Suppressor macrophage treated with lipopolysaccharide for 4 hours (primary cell): Measurements from ENCODE around the gene CALML5.
A peak's percentile ranks its signal among the peaks of the same experiment; 100 is the strongest.

ENCODE experiments used
- DNase-seq: peaks from one replicate; pipeline ENCODE4 v3.0.0-alpha.2; 2020

Gene CALML5

GRCh38 chr10:5514226-5514850, 15.0 kb upstream of the CALML5 start:
- no peak for DNase-seq

- DNase-seq, result no peak
These were observed 13.7 kb upstream of the CALML5 start for GRCh38 chr10:5512881-5513612.

GRCh38 chr10:5512331-5512730, 13.0 kb upstream of the CALML5 start:
- no peak for DNase-seq

GRCh38 chr10:5511885-5512280, 12.5 kb upstream of the CALML5 start:
- DNase-seq, result no peak

DNA sequence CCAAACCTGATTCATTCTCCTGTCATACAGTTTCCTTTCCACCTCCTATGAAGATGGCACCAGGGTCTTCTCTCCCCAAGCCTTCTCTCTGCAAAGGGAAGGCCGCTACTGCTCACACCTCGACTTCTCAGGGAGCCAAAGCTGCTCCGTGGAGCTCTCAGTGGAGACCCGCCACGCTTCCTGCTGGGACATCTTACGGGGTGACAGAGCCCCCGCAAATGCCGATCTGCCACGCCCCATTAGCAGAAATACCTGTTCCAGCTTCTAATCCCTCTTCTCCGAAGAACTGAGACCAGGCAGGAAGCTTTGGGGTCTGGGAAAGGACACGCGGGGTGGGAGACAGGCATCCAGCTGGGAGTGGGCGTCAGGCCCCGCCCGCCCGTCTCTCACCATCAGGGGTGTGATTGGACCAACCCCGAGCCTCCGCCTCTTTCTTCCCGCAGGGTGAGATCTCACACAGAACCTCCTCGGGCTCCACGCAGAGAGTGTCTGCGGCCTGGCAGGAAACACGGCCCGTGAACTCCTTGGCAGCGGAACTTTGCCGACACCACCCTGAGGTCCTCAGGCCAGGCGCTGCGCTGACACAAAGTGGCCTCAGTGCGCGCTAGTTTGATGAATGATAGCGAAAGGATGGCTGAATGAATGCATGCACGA, 12.0 kb upstream of the CALML5 start:
- DNase-seq, result no peak

DNA sequence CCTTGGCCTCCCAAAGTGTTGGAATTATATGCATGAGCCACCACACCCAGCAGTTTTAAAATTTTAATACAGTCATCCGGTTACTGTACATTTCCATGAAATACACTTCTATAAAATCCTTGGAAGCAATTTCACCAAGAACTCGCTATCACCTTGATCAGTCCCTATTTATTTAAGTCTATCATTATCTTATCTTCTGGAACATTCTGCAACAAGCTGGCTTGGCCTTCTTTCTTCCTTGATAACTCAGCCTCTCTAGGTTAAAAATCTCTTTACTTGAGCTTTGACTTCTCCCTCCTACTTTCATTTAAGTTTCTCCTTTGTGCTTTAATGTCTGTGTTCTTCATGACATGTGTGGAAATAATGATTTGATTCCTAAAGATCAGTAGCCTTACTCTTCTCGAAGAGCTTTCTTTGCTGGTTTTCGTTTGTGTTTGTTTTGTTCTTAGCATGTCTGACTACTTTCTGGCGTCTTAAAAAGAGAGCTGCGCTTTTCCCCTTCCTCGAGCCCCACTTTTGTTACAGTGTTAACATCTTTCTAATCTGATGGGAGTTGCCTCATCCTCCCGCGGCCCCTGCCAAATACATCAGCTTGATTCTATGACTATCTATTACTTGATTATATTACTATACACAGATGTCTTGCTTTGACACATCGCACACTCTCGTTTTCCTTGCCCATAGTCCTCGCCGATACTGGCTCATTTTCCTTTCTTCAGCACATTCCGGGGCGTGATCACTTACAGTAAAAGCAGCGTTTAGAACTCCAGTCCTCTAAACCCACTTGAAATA, 11.1 kb upstream of the CALML5 start:
- no peak for DNase-seq

- DNase-seq, result no peak
These were observed 10.3 kb upstream of the CALML5 start for GRCh38 chr10:5509691-5510090.

DNA sequence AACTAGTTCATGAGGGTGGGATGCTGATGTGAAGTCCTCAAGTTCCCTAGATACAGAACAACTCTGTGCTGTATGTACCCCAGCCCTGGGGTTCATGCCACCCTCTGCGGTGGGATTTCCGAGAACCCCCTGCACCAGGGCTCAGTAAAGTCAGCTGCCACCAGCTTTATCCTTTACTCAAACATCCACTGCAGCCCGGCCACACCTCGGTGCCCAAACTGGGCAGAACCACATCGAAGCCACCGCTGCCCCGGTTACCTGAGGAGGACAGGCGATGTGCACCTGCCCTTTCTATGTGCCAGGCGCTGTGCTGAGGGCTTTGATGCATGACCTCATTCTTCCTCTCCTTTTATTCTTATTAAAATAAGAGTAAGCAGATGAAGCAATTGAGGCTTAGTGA, 9.9 kb upstream of the CALML5 start:
- no peak for DNase-seq

DNA sequence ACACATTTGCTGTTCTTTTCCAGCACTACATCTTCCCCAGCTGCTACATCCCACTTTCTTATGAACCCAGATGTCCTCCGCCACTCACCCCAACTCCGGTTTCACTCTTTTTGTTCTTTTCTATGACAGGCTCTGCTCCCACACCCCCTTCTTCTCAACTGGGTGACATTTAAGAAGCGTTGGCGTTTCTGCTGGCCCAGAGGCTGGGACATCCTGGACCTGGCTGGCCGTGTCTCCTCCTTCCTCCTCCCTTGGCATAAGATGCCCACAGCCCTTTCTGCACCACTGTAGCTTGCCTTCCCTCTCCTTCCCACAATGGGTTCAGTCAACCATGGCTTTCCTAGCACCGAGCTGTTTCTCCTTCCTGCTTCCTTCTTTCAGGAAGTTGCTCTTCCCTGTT, 9.4 kb upstream of the CALML5 start:
- DNase-seq, result no peak

- DNase-seq, result no peak
These were observed 8.8 kb upstream of the CALML5 start for GRCh38 chr10:5508161-5508604.

DNA sequence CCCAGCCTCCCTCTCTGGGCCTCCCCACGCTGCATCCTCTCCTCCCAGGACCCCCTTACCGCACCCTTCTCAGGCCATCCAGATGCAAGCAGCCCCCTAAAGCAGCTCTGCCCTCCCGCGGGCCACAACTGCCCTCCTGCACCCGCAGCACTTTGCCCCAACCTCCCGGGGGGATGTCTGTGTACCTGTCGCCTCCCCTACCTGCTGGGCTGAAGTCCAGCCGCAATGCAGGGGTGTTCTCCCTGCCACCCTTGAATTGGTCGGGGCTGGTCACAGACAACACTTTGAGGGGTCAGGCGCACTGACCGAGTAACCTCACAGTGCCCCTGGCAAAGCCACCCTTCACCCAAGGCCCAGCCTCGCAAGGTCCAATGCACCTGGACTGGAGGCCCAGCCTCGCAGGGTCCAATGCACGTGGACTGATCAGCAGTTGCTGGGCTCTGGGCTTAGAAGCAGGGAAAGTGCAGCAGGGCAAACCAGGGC, 8.3 kb upstream of the CALML5 start:
- DNase-seq, result no peak

GRCh38 chr10:5506751-5507648, 7.6 kb upstream of the CALML5 start:
- DNase-seq, result no peak

GRCh38 chr10:5506246-5506645, 6.9 kb upstream of the CALML5 start:
- no peak for DNase-seq

- DNase-seq, result no peak
These were observed 5.0 kb upstream of the CALML5 start for GRCh38 chr10:5504146-5505072.

GRCh38 chr10:5503477-5503835, 4.1 kb upstream of the CALML5 start:
- DNase-seq, result no peak

GRCh38 chr10:5502571-5503476, 3.5 kb upstream of the CALML5 start:
- DNase-seq, result no peak

- peak; percentile 5 for DNase-seq
These were observed 2.7 kb upstream of the CALML5 start for GRCh38 chr10:5502061-5502521.

DNA sequence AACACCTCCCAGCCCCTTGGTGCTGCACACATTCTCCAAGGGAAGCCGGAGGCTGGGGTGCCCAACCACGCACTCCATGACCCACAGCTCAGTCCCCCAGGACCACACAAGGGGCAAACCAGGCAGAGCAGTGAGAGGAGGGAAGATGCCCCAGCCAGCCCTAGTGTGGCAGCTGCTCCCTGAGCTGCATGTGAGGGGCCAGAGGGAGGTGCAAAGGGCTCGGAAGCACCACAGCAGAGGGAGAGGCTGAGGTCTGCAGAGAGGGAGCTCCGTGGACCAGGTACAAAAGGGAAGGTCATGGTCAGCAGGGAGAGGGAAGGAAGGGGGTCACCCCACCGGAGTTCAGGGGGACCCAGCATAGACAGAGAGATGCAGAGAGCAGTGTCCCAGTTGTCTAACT, 1.5 kb upstream of the CALML5 start:
- no peak for DNase-seq

DNA sequence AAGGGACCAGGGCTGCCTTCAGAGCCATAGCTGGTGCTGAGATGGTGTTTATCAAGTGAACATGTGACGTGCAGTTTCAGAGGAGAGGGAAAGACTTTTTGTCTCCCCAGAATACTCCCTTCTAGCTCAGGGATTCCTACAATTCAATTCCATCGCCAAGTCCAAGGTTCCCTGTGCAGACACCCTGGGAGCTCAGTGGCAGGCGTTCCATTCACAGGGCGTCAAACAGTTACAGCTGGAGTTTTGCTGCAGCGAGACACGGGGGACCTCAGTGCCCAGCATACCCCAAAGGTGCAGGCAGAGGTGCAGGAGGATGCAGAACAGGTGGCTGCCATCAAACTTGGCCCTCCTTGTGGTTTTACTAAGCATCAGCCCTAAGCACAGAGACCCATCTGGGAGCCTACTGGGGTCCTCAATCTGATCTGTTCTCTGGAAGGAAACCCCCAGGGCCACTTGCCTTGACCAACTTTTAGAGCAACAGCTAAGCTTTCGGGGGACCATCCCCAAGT, 846 bp upstream of the CALML5 start:
- DNase-seq, result no peak
